ENCODE data around the gene FAM89B.

Gene FAM89B

GRCh38 chr11:65613091-65613928 lies 41.0 kb downstream of the FAM89B start:
- no peak for DNase-seq

- DNase-seq: peak; percentile 100
Measured at GRCh38 chr11:65615229-65615949, 43.1 kb downstream of the FAM89B start, which contains the start of gene PCNX3. Gene PCNX3 (plus strand): TSS chr11:65615776. CDS start chr11:65616312, 536 bp downstream.

- no peak for DNase-seq
Measured at GRCh38 chr11:65615950-65616574, 43.7 kb downstream of the FAM89B start.

GRCh38 chr11:65616575-65617001 lies 44.2 kb downstream of the FAM89B start:
- DNase-seq: no peak

GRCh38 chr11:65617136-65617850 lies 45.0 kb downstream of the FAM89B start:
- no peak for DNase-seq

GRCh38 chr11:65617990-65618751 lies 45.8 kb downstream of the FAM89B start:
- DNase-seq: no peak

- DNase-seq: no peak
Measured at GRCh38 chr11:65618763-65619162, 46.4 kb downstream of the FAM89B start.

GRCh38 chr11:65619281-65619928 lies 47.1 kb downstream of the FAM89B start:
- no peak for DNase-seq

- no peak for DNase-seq
Measured at GRCh38 chr11:65620666-65621065, 48.3 kb downstream of the FAM89B start.

- DNase-seq: no peak
Measured at GRCh38 chr11:65621460-65621859, 49.1 kb downstream of the FAM89B start.

- no peak for DNase-seq
Measured at GRCh38 chr11:65622011-65622410, 49.7 kb downstream of the FAM89B start.

- no peak for DNase-seq
Measured at GRCh38 chr11:65623177-65623576, 50.8 kb downstream of the FAM89B start.
